Measurements from ENCODE around the gene HDHD5. TPM values are rescaled to one million over a fixed set of nuclear protein-coding genes. Genes with fewer than 3 reads are reported as not detected.

The HDHD5 gene
- 10 to 100 TPM; 39.4 to 53.0 TPM for total RNA-seq
- polyA plus RNA-seq (2013, experiment 1 of 2), result 40.5 TPM
- 36.8 TPM for polyA plus RNA-seq (2013, experiment 2 of 2)
- long read RNA-seq, experiment 1, transcript HDHD5-202 (8 exons, 1,799 nt), result major isoform, 5 of 29 reads
- long read RNA-seq, experiment 1, partial matches to known transcripts, result 6 of 29 reads
- long read RNA-seq, experiment 1, other reads (novel, unspliced or antisense), result 18 of 29 reads
- long read RNA-seq, experiment 2, transcript HDHD5-202 (8 exons, 1,799 nt), result major isoform, 79 of 155 reads
- long read RNA-seq, experiment 2, partial matches to known transcripts, result 4 of 155 reads
- long read RNA-seq, experiment 2, other reads (novel, unspliced or antisense), result 70 of 155 reads
- long read RNA-seq, experiment 3, transcript HDHD5-202 (8 exons, 1,799 nt), result major isoform, 221 of 418 reads
- long read RNA-seq, experiment 3, partial matches to known transcripts, result 7 of 418 reads
- long read RNA-seq, experiment 3, other reads (novel, unspliced or antisense), result 190 of 418 reads
- long read RNA-seq, experiment 4, partial matches to known transcripts, result 12 of 26 reads
- long read RNA-seq, experiment 4, other reads (novel, unspliced or antisense), result 13 of 26 reads

DNA sequence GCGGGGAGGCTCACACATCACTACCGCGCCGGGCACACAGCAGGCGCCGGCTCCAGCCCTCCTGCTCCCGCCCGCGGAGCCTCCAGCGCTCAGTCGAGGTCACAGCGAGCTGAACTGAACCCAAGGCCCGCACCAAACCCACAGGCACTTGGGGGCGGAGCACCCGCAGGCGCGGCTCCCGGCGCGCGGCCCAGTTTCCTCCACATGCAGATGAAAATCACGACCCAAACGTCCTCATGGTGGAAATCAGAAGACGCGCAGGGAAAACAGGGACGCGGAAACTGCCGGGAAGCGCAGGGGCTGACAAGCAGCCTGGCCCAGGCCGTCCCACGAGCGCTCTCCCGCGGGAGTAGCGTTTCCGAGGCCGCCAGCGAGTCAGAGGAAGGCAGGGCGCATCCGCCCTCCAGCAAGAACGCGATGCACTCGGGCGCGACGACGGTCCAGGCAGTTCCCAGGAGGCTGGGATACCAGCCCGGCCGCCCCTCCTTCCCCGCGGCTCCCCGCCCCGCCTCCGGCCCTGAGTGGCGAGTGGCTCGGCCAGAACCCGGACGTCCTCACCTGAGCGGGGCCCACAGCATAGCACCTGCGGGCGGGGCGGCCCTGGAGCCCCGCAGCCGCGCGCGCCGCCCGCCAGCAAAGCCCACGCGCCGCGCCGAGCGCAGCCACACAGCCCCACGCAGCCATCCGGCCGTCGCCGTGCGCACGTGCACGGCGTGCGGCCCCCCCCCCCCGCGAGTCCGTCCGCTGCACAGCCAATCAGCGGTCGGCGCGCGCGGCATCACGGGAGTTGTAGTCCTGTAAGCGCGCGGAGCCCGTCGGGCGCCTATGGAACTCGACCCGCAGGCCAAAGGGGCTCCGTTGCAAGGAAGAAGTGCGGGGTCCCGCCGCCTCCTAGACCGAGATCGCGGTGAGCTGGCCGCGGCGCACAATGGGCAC is at the start of gene HDHD5:
Gene HDHD5 (minus strand): TSS at position 710 of the 936 bp plus-strand sequence. CDS start 26 bp downstream, at position 684.
- peak within 1 kb of the TSS; percentile 69 for H3K4me3 Mint-ChIP-seq
- Histone ChIP-seq H3K4me1 (ENCODE audit: control insufficient read depth, insufficient read depth, low read length) (no peaks in the 10 kb centered on the region), H3K36me3 (ENCODE audit: control insufficient read depth, insufficient read depth, low read length) (peaks cover 7% of the 10 kb centered on the region), H3K9ac (ENCODE audit: extremely low read depth, low read length, poor library complexity, severe bottlenecking) (peak within 1 kb of the TSS; percentile 47), H3K27ac (ENCODE audit: low read depth, low read length) (peak within 1 kb of the TSS; percentile 67), H3K9me3 (ENCODE audit: control insufficient read depth, low read length) (no peaks in the 10 kb centered on the region), H3K4me3 (ENCODE audit: low read length) (peak within 1 kb of the TSS; percentile 86), H3K27me3 (ENCODE audit: control insufficient read depth, insufficient read depth, low read length, poor library complexity, severe bottlenecking) (no peaks in the 10 kb centered on the region)
- WGBS, 2 experiments (ENCODE audit: insufficient coverage in 1 of 2, insufficient read length in 1 of 2), result 1 to 2% methylated on average over 42 to 114 of the region's 114 CpGs
- DNase-seq, result peak; percentile 96
- H3K27me3 Mint-ChIP-seq (ENCODE audit: insufficient read depth), result no peaks in the 10 kb centered on the region
- no peaks in the 10 kb centered on the region for H3K9me3 Mint-ChIP-seq
- peaks cover 2% of the 10 kb centered on the region for H3K36me3 Mint-ChIP-seq (ENCODE audit: low read depth)
- peak within 1 kb of the TSS; percentile 48 for H3K27ac Mint-ChIP-seq
- H3K4me1 Mint-ChIP-seq, result peaks cover 8% of the 10 kb centered on the region
- TF ChIP-seq, protein P1, sequence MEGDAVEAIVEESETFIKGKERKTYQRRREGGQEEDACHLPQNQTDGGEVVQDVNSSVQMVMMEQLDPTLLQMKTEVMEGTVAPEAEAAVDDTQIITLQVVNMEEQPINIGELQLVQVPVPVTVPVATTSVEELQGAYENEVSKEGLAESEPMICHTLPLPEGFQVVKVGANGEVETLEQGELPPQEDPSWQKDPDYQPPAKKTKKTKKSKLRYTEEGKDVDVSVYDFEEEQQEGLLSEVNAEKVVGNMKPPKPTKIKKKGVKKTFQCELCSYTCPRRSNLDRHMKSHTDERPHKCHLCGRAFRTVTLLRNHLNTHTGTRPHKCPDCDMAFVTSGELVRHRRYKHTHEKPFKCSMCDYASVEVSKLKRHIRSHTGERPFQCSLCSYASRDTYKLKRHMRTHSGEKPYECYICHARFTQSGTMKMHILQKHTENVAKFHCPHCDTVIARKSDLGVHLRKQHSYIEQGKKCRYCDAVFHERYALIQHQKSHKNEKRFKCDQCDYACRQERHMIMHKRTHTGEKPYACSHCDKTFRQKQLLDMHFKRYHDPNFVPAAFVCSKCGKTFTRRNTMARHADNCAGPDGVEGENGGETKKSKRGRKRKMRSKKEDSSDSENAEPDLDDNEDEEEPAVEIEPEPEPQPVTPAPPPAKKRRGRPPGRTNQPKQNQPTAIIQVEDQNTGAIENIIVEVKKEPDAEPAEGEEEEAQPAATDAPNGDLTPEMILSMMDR (conservative IDR thresholded peaks at IDR 0.05), result no peak

DNA sequence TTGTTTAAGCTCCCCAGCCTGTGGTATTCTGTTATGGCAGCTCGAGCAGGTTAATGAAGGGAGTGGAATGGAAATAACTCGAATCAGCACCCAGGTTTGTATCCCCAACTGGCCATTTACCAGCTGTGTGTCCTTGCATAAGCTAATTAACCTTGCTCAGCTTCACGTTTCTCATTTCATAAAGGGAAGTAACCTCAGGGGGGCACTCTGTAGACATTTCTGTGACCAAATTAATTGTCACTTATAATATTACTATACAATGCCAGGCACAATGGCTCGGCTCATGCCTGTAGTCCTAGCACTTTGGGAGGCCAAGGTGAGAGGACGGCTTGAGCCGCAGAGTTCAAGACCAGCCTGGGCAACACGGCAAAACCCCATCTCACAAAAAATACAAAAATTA is 46.4 kb upstream of the HDHD5 start:
- Mint-ChIP-seq H3K27ac (no peak overlapping the region), H3K36me3 (ENCODE audit: low read depth) (no peaks in the 10 kb centered on the region), H3K9me3 (no peaks in the 10 kb centered on the region), H3K27me3 (ENCODE audit: insufficient read depth) (no peaks in the 10 kb centered on the region), H3K4me3 (no peak overlapping the region), H3K4me1 (peaks cover 8% of the 10 kb centered on the region)
- no peaks in the 10 kb centered on the region for H3K36me3 ChIP-seq (ENCODE audit: control insufficient read depth, insufficient read depth, low read length)
- no peak overlapping the region for H3K27ac ChIP-seq (ENCODE audit: low read depth, low read length)
- WGBS, 2 experiments (ENCODE audit: insufficient coverage in 1 of 2, insufficient read length in 1 of 2), result 57 to 84% methylated on average over 2 to 7 of the region's 7 CpGs
- no peaks in the 10 kb centered on the region for H3K27me3 ChIP-seq (ENCODE audit: control insufficient read depth, insufficient read depth, low read length, poor library complexity, severe bottlenecking)
- DNase-seq, result no peak
- no peaks in the 10 kb centered on the region for H3K4me1 ChIP-seq (ENCODE audit: control insufficient read depth, insufficient read depth, low read length)
- no peaks in the 10 kb centered on the region for H3K9me3 ChIP-seq (ENCODE audit: control insufficient read depth, low read length)
- TF ChIP-seq, protein P1 (conservative IDR thresholded peaks at IDR 0.05), result no peak
- H3K4me3 ChIP-seq (ENCODE audit: low read length), result no peak overlapping the region
- no peak overlapping the region for H3K9ac ChIP-seq (ENCODE audit: extremely low read depth, low read length, poor library complexity, severe bottlenecking)

DNA sequence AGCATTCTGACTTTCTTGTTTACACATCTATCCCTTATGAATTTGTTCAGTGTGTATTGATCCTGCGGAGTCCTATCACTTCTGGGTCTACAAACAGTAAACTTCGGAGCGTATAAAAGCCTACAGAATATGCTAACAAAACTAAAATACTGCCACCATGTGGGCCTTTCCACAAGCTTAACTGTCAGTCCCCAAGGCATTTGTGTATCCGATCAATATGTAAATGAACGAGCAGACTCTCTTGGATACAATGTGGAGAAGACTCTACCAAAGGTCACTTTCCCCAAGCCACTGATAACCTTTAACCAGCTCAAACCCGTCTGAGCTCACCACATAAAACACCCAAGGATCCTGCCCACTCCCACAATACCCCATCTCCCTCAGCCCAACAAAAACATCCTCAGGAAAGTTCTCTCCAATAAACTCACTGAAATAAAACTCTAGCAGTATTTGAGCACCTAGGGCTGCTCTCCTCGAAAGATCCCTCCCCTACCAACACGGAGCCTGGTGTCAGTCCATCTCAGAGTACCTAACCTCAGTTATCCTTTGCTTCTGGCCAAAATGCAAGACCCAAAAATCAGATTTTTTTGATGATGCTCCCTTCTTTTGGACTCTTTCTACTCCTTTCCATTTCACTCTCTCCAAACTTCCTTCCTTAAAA is 42.3 kb upstream of the HDHD5 start:
- Histone ChIP-seq H3K36me3 (ENCODE audit: control insufficient read depth, insufficient read depth, low read length) (no peaks in the 10 kb centered on the region), H3K9ac (ENCODE audit: extremely low read depth, low read length, poor library complexity, severe bottlenecking) (no peak overlapping the region), H3K9me3 (ENCODE audit: control insufficient read depth, low read length) (no peaks in the 10 kb centered on the region), H3K27me3 (ENCODE audit: control insufficient read depth, insufficient read depth, low read length, poor library complexity, severe bottlenecking) (no peaks in the 10 kb centered on the region), H3K4me3 (ENCODE audit: low read length) (no peak overlapping the region), H3K27ac (ENCODE audit: low read depth, low read length) (no peak overlapping the region), H3K4me1 (ENCODE audit: control insufficient read depth, insufficient read depth, low read length) (no peaks in the 10 kb centered on the region)
- Mint-ChIP-seq H3K4me1 (peaks cover 26% of the 10 kb centered on the region), H3K27me3 (ENCODE audit: insufficient read depth) (no peaks in the 10 kb centered on the region), H3K9me3 (no peaks in the 10 kb centered on the region), H3K27ac (peak overlapping the region; percentile 16), H3K36me3 (ENCODE audit: low read depth) (no peaks in the 10 kb centered on the region), H3K4me3 (no peak overlapping the region)
- DNase-seq, result peak; percentile 58
- TF ChIP-seq, protein P1 (conservative IDR thresholded peaks at IDR 0.05), result peak; percentile 73
- WGBS, 2 experiments (ENCODE audit: insufficient coverage in 1 of 2, insufficient read length in 1 of 2), result 54 to 61% methylated on average over 6 to 8 of the region's 8 CpGs

Data from endodermal cell (in vitro differentiated cells).